Urinary bladder (tissue), 4 donors: Measurements from ENCODE around the gene CTTNBP2. TPM values are rescaled to one million over a fixed set of nuclear protein-coding genes. Genes with fewer than 3 reads are reported as not detected.

Experiments
- DNase-seq: peaks from one replicate; pipeline ENCODE4 v3.0.0-alpha.2; 2015; ENCODE audit errors: extremely low spot score
- H3K27ac ChIP-seq: one replicate; pipeline ENCODE4 v1.5.1; 2013; ENCODE audit warnings: low read depth, mild to moderate bottlenecking, moderate library complexity
- H3K36me3 ChIP-seq: one replicate; pipeline ENCODE4 v1.6.1; 2013; ENCODE audit warnings: mild to moderate bottlenecking, moderate library complexity; ENCODE audit not compliant: insufficient read depth
- H3K4me1 ChIP-seq: one replicate; pipeline ENCODE4 v1.6.1; 2013; ENCODE audit warnings: mild to moderate bottlenecking, moderate library complexity; ENCODE audit not compliant: insufficient read depth
- H3K4me3 ChIP-seq: one replicate; pipeline ENCODE4 v1.5.1; 2013; ENCODE audit warnings: low read depth, low read length
- WGBS: extraction: QIAGEN DNeasy Blood & Tissue Kit; methylation state at CpG from one replicate; pipeline ENCODE4 v1.1.7; 2013; 5-methylcytosine and 5-hydroxymethylcytosine counted together
- polyA plus RNA-seq: library from polyadenylated mRNA; stranded (reverse); fragments of 200-250 nt; gene quantifications from one replicate; pipeline ENCODE4 v1.2.3, GENCODE V29; 2013
- total RNA-seq: library from RNA; depleted of rRNA; stranded (reverse); fragments of >200 nt; gene quantifications from one replicate; pipeline ENCODE4 v1.2.3, GENCODE V29; 2014
- donor health status: healthy with polysubstance abuse.
- donor health status: healthy.

The CTTNBP2 gene
- total and polyA plus RNA-seq, 2 donors = 6.3 to 13.1 TPM

- H3K27ac ChIP-seq = no peak overlapping the region
- H3K4me3 ChIP-seq = no peak overlapping the region
- no peak for DNase-seq
- H3K4me1 ChIP-seq = no peaks in the 10 kb centered on the region
- H3K36me3 ChIP-seq = no peaks in the 10 kb centered on the region
- 79% methylated on average over 3 of the region's 3 CpGs for WGBS
These were observed 68.0 kb downstream of the CTTNBP2 start for GRCh38 chr7:117805241-117805640.

GRCh38 chr7:117803476-117803875, 69.8 kb downstream of the CTTNBP2 start:
- DNase-seq = no peak
- H3K36me3 ChIP-seq = no peaks in the 10 kb centered on the region
- no peak overlapping the region for H3K27ac ChIP-seq
- no peaks in the 10 kb centered on the region for H3K4me1 ChIP-seq
- H3K4me3 ChIP-seq = no peak overlapping the region
- 94% methylated on average over 2 of the region's 2 CpGs for WGBS

- no peaks in the 10 kb centered on the region for H3K36me3 ChIP-seq
- no peak for DNase-seq
- H3K4me3 ChIP-seq = no peak overlapping the region
- H3K27ac ChIP-seq = no peak overlapping the region
- H3K4me1 ChIP-seq = no peaks in the 10 kb centered on the region
- WGBS = 94% methylated on average over 2 of the region's 2 CpGs
These were observed 70.6 kb downstream of the CTTNBP2 start for GRCh38 chr7:117802660-117803059.

GRCh38 chr7:117800841-117801240, 72.4 kb downstream of the CTTNBP2 start:
- no peaks in the 10 kb centered on the region for H3K36me3 ChIP-seq
- WGBS = 89% methylated on average over 1 of the region's 1 CpG
- no peaks in the 10 kb centered on the region for H3K4me1 ChIP-seq
- H3K4me3 ChIP-seq = no peak overlapping the region
- no peak for DNase-seq
- no peak overlapping the region for H3K27ac ChIP-seq

GRCh38 chr7:117800406-117800805, 72.8 kb downstream of the CTTNBP2 start:
- no peak for DNase-seq
- H3K4me3 ChIP-seq = no peak overlapping the region
- H3K36me3 ChIP-seq = no peaks in the 10 kb centered on the region
- WGBS = 85% methylated on average over 3 of the region's 3 CpGs
- no peak overlapping the region for H3K27ac ChIP-seq
- H3K4me1 ChIP-seq = no peaks in the 10 kb centered on the region

- Histone ChIP-seq H3K4me1 (no peaks in the 10 kb centered on the region), H3K4me3 (no peak overlapping the region), H3K36me3 (no peaks in the 10 kb centered on the region), H3K27ac (no peak overlapping the region)
- DNase-seq = no peak
- WGBS = 52% methylated on average over 1 of the region's 1 CpG
These were observed 76.4 kb downstream of the CTTNBP2 start for GRCh38 chr7:117796889-117797288.

GRCh38 chr7:117793976-117794375, 79.3 kb downstream of the CTTNBP2 start:
- Histone ChIP-seq H3K4me3 (no peak overlapping the region), H3K27ac (no peak overlapping the region), H3K4me1 (no peaks in the 10 kb centered on the region), H3K36me3 (no peaks in the 10 kb centered on the region)
- DNase-seq = no peak
- WGBS = 96% methylated on average over 2 of the region's 2 CpGs

- H3K4me3 ChIP-seq = no peak overlapping the region
- no peak for DNase-seq
- 93% methylated on average over 3 of the region's 3 CpGs for WGBS
- H3K4me1 ChIP-seq = no peaks in the 10 kb centered on the region
- no peak overlapping the region for H3K27ac ChIP-seq
- no peaks in the 10 kb centered on the region for H3K36me3 ChIP-seq
These were observed 79.7 kb downstream of the CTTNBP2 start for GRCh38 chr7:117793521-117793920.

GRCh38 chr7:117791877-117792780, 81.1 kb downstream of the CTTNBP2 start:
- H3K36me3 ChIP-seq = no peaks in the 10 kb centered on the region
- no peak overlapping the region for H3K27ac ChIP-seq
- H3K4me3 ChIP-seq = no peak overlapping the region
- 90% methylated on average over 18 of the region's 18 CpGs for WGBS
- DNase-seq = no peak
- H3K4me1 ChIP-seq = no peaks in the 10 kb centered on the region

- Histone ChIP-seq H3K4me3 (no peak overlapping the region), H3K27ac (no peak overlapping the region), H3K36me3 (no peaks in the 10 kb centered on the region), H3K4me1 (no peaks in the 10 kb centered on the region)
- no peak for DNase-seq
- 95% methylated on average over 5 of the region's 5 CpGs for WGBS
These were observed 82.5 kb downstream of the CTTNBP2 start for GRCh38 chr7:117790731-117791130.

GRCh38 chr7:117790251-117790650, 83.0 kb downstream of the CTTNBP2 start:
- H3K27ac ChIP-seq = no peak overlapping the region
- H3K36me3 ChIP-seq = no peaks in the 10 kb centered on the region
- H3K4me3 ChIP-seq = no peak overlapping the region
- no peak for DNase-seq
- H3K4me1 ChIP-seq = no peaks in the 10 kb centered on the region
- 95% methylated on average over 2 of the region's 2 CpGs for WGBS

GRCh38 chr7:117785431-117785830, 87.8 kb downstream of the CTTNBP2 start:
- no peak for DNase-seq
- 96% methylated on average over 1 of the region's 1 CpG for WGBS
- no peaks in the 10 kb centered on the region for H3K36me3 ChIP-seq
- H3K4me1 ChIP-seq = no peaks in the 10 kb centered on the region
- no peak overlapping the region for H3K4me3 ChIP-seq
- no peak overlapping the region for H3K27ac ChIP-seq

GRCh38 chr7:117784315-117784714, 88.9 kb downstream of the CTTNBP2 start:
- DNase-seq = no peak
- 65% methylated on average over 1 of the region's 1 CpG for WGBS
- Histone ChIP-seq H3K4me1 (no peaks in the 10 kb centered on the region), H3K36me3 (no peaks in the 10 kb centered on the region), H3K27ac (no peak overlapping the region), H3K4me3 (no peak overlapping the region)

GRCh38 chr7:117782761-117783160, 90.5 kb downstream of the CTTNBP2 start:
- Histone ChIP-seq H3K27ac (no peak overlapping the region), H3K4me3 (no peak overlapping the region), H3K4me1 (no peaks in the 10 kb centered on the region), H3K36me3 (no peaks in the 10 kb centered on the region)
- DNase-seq = no peak
- WGBS = 95% methylated on average over 3 of the region's 3 CpGs
